ENCODE measurements around the gene FMR1. TPM values are rescaled to one million over a fixed set of nuclear protein-coding genes. Genes with fewer than 3 reads are reported as not detected.

FMR1 gene
- 10 to 100 TPM; 50.4 to 55.1 TPM for total RNA-seq

- H3K27ac Mint-ChIP-seq, result peak within 1 kb of the TSS; percentile 96
- CTCF ChIA-PET, result interaction anchor here (1.2 kb wide), 1 partner anchor 10 kb away, joined by 3 read pairs; no protein-coding TSS in a partner anchor
- DNase-seq, result peak; percentile 95
- H3K9me3 Mint-ChIP-seq (ENCODE audit: low read depth), result no peaks in the 10 kb centered on the region
- peaks cover 29% of the 10 kb centered on the region for H3K4me1 Mint-ChIP-seq
- H3K4me3 Mint-ChIP-seq, result peak within 1 kb of the TSS; percentile 98
- peaks cover 5% of the 10 kb centered on the region for H3K36me3 Mint-ChIP-seq
- peak; percentile 87 for ATAC-seq
- no peaks in the 10 kb centered on the region for H3K27me3 Mint-ChIP-seq
Measured at GRCh38 chrX:147911192-147912022, at the start of gene FMR1. TSS of gene FMR1 (plus strand) at chrX:147911919. CDS start at chrX:147912180, 261 bp downstream.

GRCh38 chrX:147875866-147876596 lies 35.7 kb upstream of the FMR1 start:
- peaks cover 2% of the 10 kb centered on the region for H3K9me3 Mint-ChIP-seq (ENCODE audit: low read depth)
- peak; percentile 20 for ATAC-seq
- peak; percentile 39 for DNase-seq

GRCh38 chrX:147876849-147877646 lies 34.7 kb upstream of the FMR1 start:
- H3K36me3 Mint-ChIP-seq, result peaks cover 6% of the 10 kb centered on the region
- no peak for DNase-seq
- H3K27me3 Mint-ChIP-seq, result no peaks in the 10 kb centered on the region
- H3K27ac Mint-ChIP-seq, result no peak overlapping the region
- peaks cover 2% of the 10 kb centered on the region for H3K9me3 Mint-ChIP-seq (ENCODE audit: low read depth)
- no peak overlapping the region for H3K4me3 Mint-ChIP-seq
- no peak for ATAC-seq
- CTCF ChIA-PET, result no interaction called here
- H3K4me1 Mint-ChIP-seq, result peaks cover 9% of the 10 kb centered on the region

More at GRCh38 chrX:147875866-147876596, 35.7 kb upstream of the FMR1 start:
- H3K36me3 Mint-ChIP-seq, result peaks cover 6% of the 10 kb centered on the region
- H3K27me3 Mint-ChIP-seq, result peaks cover 3% of the 10 kb centered on the region
- no peak overlapping the region for H3K4me3 Mint-ChIP-seq
- H3K4me1 Mint-ChIP-seq, result peaks cover 9% of the 10 kb centered on the region
- CTCF ChIA-PET, result no interaction called here
- peak overlapping the region; percentile 40 for H3K27ac Mint-ChIP-seq

- Mint-ChIP-seq H3K27me3 (no peaks in the 10 kb centered on the region), H3K27ac (no peak overlapping the region), H3K9me3 (ENCODE audit: low read depth) (peaks cover 2% of the 10 kb centered on the region), H3K4me1 (peaks cover 9% of the 10 kb centered on the region), H3K4me3 (no peak overlapping the region), H3K36me3 (peaks cover 6% of the 10 kb centered on the region)
- DNase-seq (no peak), ATAC-seq (no peak)
- CTCF ChIA-PET, result no interaction called here
Measured at GRCh38 chrX:147877726-147878125, 34.0 kb upstream of the FMR1 start.

GRCh38 chrX:147884958-147885357 lies 26.8 kb upstream of the FMR1 start:
- no peak for ATAC-seq
- Mint-ChIP-seq H3K4me1 (peaks cover 4% of the 10 kb centered on the region), H3K36me3 (no peaks in the 10 kb centered on the region), H3K27ac (no peak overlapping the region), H3K9me3 (ENCODE audit: low read depth) (peaks cover 2% of the 10 kb centered on the region), H3K27me3 (no peaks in the 10 kb centered on the region), H3K4me3 (no peak overlapping the region)
- CTCF ChIA-PET, result no interaction called here
- no peak for DNase-seq

GRCh38 chrX:147890756-147891155 lies 21.0 kb upstream of the FMR1 start:
- no peaks in the 10 kb centered on the region for H3K27me3 Mint-ChIP-seq
- H3K4me3 Mint-ChIP-seq, result no peak overlapping the region
- H3K27ac Mint-ChIP-seq, result no peak overlapping the region
- ATAC-seq (no peak), DNase-seq (no peak)
- H3K9me3 Mint-ChIP-seq (ENCODE audit: low read depth), result no peaks in the 10 kb centered on the region
- CTCF ChIA-PET, result no interaction called here
- H3K4me1 Mint-ChIP-seq, result peaks cover 4% of the 10 kb centered on the region
- no peaks in the 10 kb centered on the region for H3K36me3 Mint-ChIP-seq

- no peak for DNase-seq
- no peaks in the 10 kb centered on the region for H3K36me3 Mint-ChIP-seq
- H3K4me3 Mint-ChIP-seq, result no peak overlapping the region
- no peaks in the 10 kb centered on the region for H3K27me3 Mint-ChIP-seq
- no peaks in the 10 kb centered on the region for H3K9me3 Mint-ChIP-seq (ENCODE audit: low read depth)
- H3K4me1 Mint-ChIP-seq, result peaks cover 4% of the 10 kb centered on the region
- CTCF ChIA-PET, result no interaction called here
- no peak for ATAC-seq
- H3K27ac Mint-ChIP-seq, result no peak overlapping the region
Measured at GRCh38 chrX:147891896-147892295, 19.8 kb upstream of the FMR1 start.

- ATAC-seq (no peak), DNase-seq (no peak)
- no peaks in the 10 kb centered on the region for H3K27me3 Mint-ChIP-seq
- no peaks in the 10 kb centered on the region for H3K4me1 Mint-ChIP-seq
- H3K9me3 Mint-ChIP-seq (ENCODE audit: low read depth), result no peaks in the 10 kb centered on the region
- no peak overlapping the region for H3K27ac Mint-ChIP-seq
- no peaks in the 10 kb centered on the region for H3K36me3 Mint-ChIP-seq
- H3K4me3 Mint-ChIP-seq, result no peak overlapping the region
- CTCF ChIA-PET, result no interaction called here
Measured at GRCh38 chrX:147893741-147894140, 18.0 kb upstream of the FMR1 start.

GRCh38 chrX:147894366-147894963 lies 17.3 kb upstream of the FMR1 start:
- ATAC-seq (no peak), DNase-seq (no peak)
- Mint-ChIP-seq H3K27me3 (no peaks in the 10 kb centered on the region), H3K9me3 (ENCODE audit: low read depth) (no peaks in the 10 kb centered on the region), H3K36me3 (no peaks in the 10 kb centered on the region), H3K4me3 (no peak overlapping the region), H3K4me1 (no peaks in the 10 kb centered on the region), H3K27ac (no peak overlapping the region)
- CTCF ChIA-PET, result no interaction called here

- Mint-ChIP-seq H3K9me3 (ENCODE audit: low read depth) (no peaks in the 10 kb centered on the region), H3K4me1 (peaks cover 2% of the 10 kb centered on the region), H3K27me3 (no peaks in the 10 kb centered on the region), H3K36me3 (peaks cover 2% of the 10 kb centered on the region), H3K27ac (no peak overlapping the region), H3K4me3 (no peak overlapping the region)
- ATAC-seq (no peak), DNase-seq (no peak)
- CTCF ChIA-PET, result no interaction called here
Measured at GRCh38 chrX:147897117-147897516, 14.6 kb upstream of the FMR1 start.

- CTCF ChIA-PET, result no interaction called here
- H3K36me3 Mint-ChIP-seq, result peaks cover 4% of the 10 kb centered on the region
- no peak for DNase-seq
- H3K9me3 Mint-ChIP-seq (ENCODE audit: low read depth), result no peaks in the 10 kb centered on the region
- no peaks in the 10 kb centered on the region for H3K27me3 Mint-ChIP-seq
- no peak overlapping the region for H3K4me3 Mint-ChIP-seq
- H3K27ac Mint-ChIP-seq, result no peak overlapping the region
- no peak for ATAC-seq
- H3K4me1 Mint-ChIP-seq, result peaks cover 2% of the 10 kb centered on the region
Measured at GRCh38 chrX:147898951-147899350, 12.8 kb upstream of the FMR1 start.

GRCh38 chrX:147899379-147900114 lies 12.2 kb upstream of the FMR1 start:
- no peak overlapping the region for H3K27ac Mint-ChIP-seq
- CTCF ChIA-PET, result no interaction called here
- H3K4me1 Mint-ChIP-seq, result peaks cover 2% of the 10 kb centered on the region
- no peak for ATAC-seq
- no peaks in the 10 kb centered on the region for H3K27me3 Mint-ChIP-seq
- DNase-seq, result no peak
- H3K9me3 Mint-ChIP-seq (ENCODE audit: low read depth), result no peaks in the 10 kb centered on the region
- peaks cover 4% of the 10 kb centered on the region for H3K36me3 Mint-ChIP-seq
- H3K4me3 Mint-ChIP-seq, result no peak overlapping the region

- Mint-ChIP-seq H3K4me1 (peaks cover 2% of the 10 kb centered on the region), H3K27ac (no peak overlapping the region), H3K4me3 (no peak overlapping the region), H3K36me3 (peaks cover 4% of the 10 kb centered on the region), H3K9me3 (ENCODE audit: low read depth) (no peaks in the 10 kb centered on the region), H3K27me3 (no peaks in the 10 kb centered on the region)
- CTCF ChIA-PET, result no interaction called here
- DNase-seq (no peak), ATAC-seq (no peak)
Measured at GRCh38 chrX:147900349-147900748, 11.4 kb upstream of the FMR1 start.

Data from activated CD8-positive, alpha-beta memory T cell treated with anti-CD3 and anti-CD28 coated beads, Interleukin-2, amount 10 ng/mL, durations not matched to agents 7 days and 5 days (primary cell).